AG10803 (cell line): ENCODE measurements around the gene PDE3A.

Experiments
- DNase-seq: peaks from one replicate; pipeline ENCODE4 v3.0.0; 2010; ENCODE audit warnings: low read depth
- H3K4me3 ChIP-seq: 2 replicates; pipeline ENCODE4 v1.5.1; 2011; ENCODE audit warnings: mild to moderate bottlenecking, low read length, control low read depth
- TF ChIP-seq, protein P1 (sequence below): conservative IDR thresholded peaks from 2 replicates; pipeline ENCODE4 v1.5.1; 2011; ENCODE audit warnings: mild to moderate bottlenecking, low read length, control low read depth, inconsistent platforms

Gene PDE3A

DNA sequence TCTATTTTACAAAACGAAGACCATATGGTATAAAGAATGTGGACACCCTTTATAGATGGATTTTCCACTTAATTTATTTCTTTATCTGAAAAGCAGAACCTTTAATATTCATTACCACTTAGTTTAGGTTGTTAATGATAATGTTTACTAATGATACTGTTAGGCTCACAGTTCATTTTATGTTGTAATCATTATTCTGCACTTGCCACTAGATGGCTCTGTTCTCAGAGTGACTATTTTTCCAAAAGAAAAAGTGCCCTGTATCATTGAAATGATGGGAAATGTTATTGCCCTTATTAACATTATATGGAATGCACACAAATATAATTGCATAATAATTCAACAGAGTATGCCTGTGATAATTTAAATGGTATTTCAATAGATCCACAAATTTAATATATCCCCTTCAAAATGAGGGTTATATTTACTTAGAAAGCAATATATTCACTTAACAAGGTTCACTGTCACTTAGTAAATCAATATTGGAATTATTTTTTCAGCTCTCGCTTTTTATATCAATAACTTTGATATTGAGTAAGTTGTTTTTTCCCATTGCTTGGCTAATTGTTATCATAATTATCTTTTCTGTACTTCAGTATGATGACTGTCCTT, 95.7 kb downstream of the PDE3A start:
- peak; percentile 33 for DNase-seq
- no peak overlapping the region for H3K4me3 ChIP-seq
- TF ChIP-seq, protein P1, sequence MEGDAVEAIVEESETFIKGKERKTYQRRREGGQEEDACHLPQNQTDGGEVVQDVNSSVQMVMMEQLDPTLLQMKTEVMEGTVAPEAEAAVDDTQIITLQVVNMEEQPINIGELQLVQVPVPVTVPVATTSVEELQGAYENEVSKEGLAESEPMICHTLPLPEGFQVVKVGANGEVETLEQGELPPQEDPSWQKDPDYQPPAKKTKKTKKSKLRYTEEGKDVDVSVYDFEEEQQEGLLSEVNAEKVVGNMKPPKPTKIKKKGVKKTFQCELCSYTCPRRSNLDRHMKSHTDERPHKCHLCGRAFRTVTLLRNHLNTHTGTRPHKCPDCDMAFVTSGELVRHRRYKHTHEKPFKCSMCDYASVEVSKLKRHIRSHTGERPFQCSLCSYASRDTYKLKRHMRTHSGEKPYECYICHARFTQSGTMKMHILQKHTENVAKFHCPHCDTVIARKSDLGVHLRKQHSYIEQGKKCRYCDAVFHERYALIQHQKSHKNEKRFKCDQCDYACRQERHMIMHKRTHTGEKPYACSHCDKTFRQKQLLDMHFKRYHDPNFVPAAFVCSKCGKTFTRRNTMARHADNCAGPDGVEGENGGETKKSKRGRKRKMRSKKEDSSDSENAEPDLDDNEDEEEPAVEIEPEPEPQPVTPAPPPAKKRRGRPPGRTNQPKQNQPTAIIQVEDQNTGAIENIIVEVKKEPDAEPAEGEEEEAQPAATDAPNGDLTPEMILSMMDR = peak; percentile 79

DNA sequence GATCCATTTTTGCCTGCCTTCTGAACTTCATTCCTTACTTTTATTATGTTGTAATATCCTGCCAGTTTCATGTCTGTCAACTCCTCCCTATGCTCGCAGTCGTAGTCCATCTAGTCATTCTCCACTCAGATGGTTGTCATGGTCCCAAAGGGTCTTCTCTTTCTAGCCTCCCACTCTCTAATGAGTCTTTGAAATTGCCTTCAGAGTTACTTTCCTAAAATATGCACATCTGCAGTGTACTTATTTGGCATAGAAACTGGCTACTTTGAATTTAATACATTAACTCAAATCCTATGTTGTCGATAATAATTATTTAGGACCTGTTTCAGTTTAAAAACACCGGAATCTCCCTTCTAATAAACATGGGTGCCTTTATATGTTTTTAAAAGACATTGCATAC, 101.0 kb downstream of the PDE3A start:
- TF ChIP-seq, protein P1 = no peak
- no peak for DNase-seq
- H3K4me3 ChIP-seq = no peak overlapping the region

DNA sequence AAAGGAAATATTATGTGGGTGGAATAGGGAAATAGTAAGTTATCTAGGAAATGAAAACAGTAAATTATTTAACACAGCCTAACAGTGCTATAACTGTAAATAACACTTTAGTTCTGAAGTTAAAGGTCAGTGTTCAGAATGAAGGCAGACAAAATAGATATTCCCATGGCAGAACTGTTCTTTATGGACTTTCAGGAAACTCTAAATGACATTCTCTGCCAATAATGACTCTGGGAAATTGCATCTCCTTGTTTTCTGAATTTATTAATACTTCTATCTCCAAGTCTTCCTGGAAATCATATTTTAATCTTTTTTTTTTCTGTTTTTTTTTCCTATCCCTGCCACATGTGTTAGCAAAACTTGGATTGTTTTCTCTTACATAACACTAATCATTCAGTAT, 101.4 kb downstream of the PDE3A start:
- DNase-seq = no peak
- no peak overlapping the region for H3K4me3 ChIP-seq
- TF ChIP-seq, protein P1 = no peak

DNA sequence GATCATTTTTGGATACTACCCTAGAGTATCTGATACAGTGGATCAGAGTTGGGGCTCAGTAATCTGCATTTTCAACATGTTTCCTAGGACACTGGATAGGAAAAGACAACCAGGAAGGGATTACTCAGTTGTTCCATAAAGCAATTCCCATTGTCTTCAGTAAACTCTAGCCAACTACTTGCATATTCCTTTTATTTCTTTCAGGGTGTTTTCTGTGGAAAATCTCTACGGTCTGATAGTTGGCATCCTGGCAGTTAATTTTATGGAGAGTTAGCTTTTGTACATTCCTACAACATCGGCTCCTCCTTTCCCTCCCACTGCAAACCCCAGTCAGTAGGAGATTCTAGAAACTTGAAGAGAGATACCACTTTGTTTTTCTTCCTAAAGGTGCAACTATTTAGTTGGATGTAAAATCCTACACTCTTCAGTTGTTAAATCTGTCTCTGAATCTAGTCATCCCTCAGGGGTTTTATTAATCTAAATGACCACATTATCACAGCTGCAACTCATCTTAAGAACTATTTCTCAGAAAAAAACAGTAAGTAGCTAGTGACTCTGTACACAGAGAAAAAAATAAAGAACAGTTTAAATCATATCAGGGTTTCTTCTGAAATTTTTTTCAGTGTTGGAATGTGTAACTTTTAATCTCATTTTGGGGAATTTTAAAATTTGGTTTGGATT, 103.9 kb downstream of the PDE3A start:
- no peak for DNase-seq
- TF ChIP-seq, protein P1 = no peak
- no peak overlapping the region for H3K4me3 ChIP-seq

DNA sequence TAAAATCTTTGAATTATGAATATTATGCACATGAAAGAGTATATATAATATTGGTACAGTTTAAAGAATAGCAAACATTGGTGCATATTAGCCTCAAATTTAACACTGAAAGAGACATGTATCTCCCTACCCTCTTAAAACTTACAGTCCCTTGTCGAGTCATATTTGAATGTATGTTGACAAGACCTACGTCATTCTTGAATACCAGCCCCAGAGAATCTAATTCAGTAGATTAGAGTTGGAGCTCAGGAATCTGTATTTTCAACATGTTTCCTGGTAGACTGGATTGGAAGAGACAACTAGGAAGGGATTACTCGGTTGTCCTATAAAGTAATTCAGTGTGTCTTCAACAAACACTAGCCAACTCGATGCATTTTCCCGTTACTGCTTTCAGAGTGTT, 104.8 kb downstream of the PDE3A start:
- no peak for DNase-seq
- no peak overlapping the region for H3K4me3 ChIP-seq
- TF ChIP-seq, protein P1 = no peak

DNA sequence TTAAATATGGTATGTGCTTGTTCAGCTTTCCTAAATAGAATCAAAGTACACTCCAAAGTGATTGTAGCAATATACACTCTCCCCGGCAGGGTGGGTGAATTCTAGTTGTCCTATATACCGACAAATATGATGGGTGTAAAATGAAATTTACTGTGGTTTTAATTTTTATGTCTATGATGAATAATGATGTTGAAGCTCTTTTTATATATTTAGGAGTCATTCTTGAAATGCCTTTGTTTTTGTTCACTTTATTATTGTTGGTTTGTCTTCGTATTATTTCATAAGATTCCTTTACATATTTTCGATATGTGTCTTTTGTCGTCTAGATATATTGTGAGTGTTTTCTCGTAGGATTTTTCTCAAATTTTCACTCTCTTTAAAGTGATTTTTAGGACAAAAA, 105.7 kb downstream of the PDE3A start:
- no peak for DNase-seq
- H3K4me3 ChIP-seq = no peak overlapping the region
- TF ChIP-seq, protein P1 = no peak

DNA sequence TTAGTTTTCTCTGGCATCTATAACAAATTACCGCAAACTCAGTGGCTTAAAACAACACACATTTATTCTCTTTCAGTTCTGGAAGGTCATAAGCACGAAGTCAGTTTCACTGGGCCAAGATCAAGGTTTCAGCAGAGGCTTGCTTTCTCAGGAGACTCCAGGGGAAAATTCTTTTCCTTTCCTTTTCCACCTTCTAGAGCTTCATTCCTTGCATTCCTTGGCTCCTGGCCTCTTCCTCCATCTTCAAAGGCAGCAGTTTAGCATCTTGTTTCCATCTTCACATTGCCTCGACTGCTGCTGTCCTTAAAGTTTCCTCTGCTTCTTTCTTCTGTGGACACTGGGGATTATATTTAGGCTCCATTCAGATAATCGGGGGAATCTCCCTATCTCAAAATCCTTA, 106.1 kb downstream of the PDE3A start:
- peak; percentile 25 for DNase-seq
- H3K4me3 ChIP-seq = no peak overlapping the region
- TF ChIP-seq, protein P1 = no peak
